GM18499 (cell line): ENCODE data around the gene ARID4B.
"Not testable (repeated sequence)": the region's sequence is repeated elsewhere in the genome, so short reads cannot be mapped to it uniquely, and the experiment has no call there.

Source experiments
- ATAC-seq: cut with Tn5 transposase; IDR thresholded peaks from one replicate; pipeline ENCODE4 v1.9.1; 2021; ENCODE audit warnings: moderate number of reproducible peaks; ENCODE audit not compliant: insufficient read depth, unreplicated experiment

ARID4B gene

GRCh38 chr1:235246022-235246948, 81.7 kb downstream of the ARID4B start:
- no peak for ATAC-seq

- no peak for ATAC-seq
These were observed 82.9 kb downstream of the ARID4B start for GRCh38 chr1:235244974-235245592.

GRCh38 chr1:235240960-235241359, 87.0 kb downstream of the ARID4B start:
- no peak for ATAC-seq

- no peak for ATAC-seq
These were observed 88.1 kb downstream of the ARID4B start for GRCh38 chr1:235239851-235240250.

- no peak for ATAC-seq
These were observed 89.4 kb downstream of the ARID4B start for GRCh38 chr1:235238558-235238957.

- no peak for ATAC-seq
These were observed 91.9 kb downstream of the ARID4B start for GRCh38 chr1:235236128-235236527.

GRCh38 chr1:235229868-235230267, 98.1 kb downstream of the ARID4B start:
- ATAC-seq, result no peak

- ATAC-seq, result no peak
These were observed 100.6 kb downstream of the ARID4B start for GRCh38 chr1:235227414-235227813.

- ATAC-seq, result no peak
These were observed 101.0 kb downstream of the ARID4B start for GRCh38 chr1:235226933-235227332.

- ATAC-seq, result no peak
These were observed 102.7 kb downstream of the ARID4B start for GRCh38 chr1:235225299-235225698.

- ATAC-seq, result no peak
These were observed 106.2 kb downstream of the ARID4B start for GRCh38 chr1:235221653-235222375.

GRCh38 chr1:235215453-235215852, 112.5 kb downstream of the ARID4B start:
- no peak for ATAC-seq

- ATAC-seq, result not testable (repeated sequence)
These were observed 113.0 kb downstream of the ARID4B start for GRCh38 chr1:235214962-235215361.

- no peak for ATAC-seq
These were observed 114.2 kb downstream of the ARID4B start for GRCh38 chr1:235213752-235214151.

GRCh38 chr1:235211517-235211916, 116.5 kb downstream of the ARID4B start:
- no peak for ATAC-seq

- ATAC-seq, result no peak
These were observed 120.8 kb downstream of the ARID4B start for GRCh38 chr1:235207209-235207565.

GRCh38 chr1:235206533-235207208, 121.3 kb downstream of the ARID4B start:
- no peak for ATAC-seq

GRCh38 chr1:235205687-235206086, 122.3 kb downstream of the ARID4B start:
- no peak for ATAC-seq

GRCh38 chr1:235203428-235203827, 124.6 kb downstream of the ARID4B start:
- no peak for ATAC-seq

GRCh38 chr1:235202447-235202846, 125.5 kb downstream of the ARID4B start:
- ATAC-seq, result not testable (repeated sequence)
